ENCODE data around the gene LPP.

DNA sequence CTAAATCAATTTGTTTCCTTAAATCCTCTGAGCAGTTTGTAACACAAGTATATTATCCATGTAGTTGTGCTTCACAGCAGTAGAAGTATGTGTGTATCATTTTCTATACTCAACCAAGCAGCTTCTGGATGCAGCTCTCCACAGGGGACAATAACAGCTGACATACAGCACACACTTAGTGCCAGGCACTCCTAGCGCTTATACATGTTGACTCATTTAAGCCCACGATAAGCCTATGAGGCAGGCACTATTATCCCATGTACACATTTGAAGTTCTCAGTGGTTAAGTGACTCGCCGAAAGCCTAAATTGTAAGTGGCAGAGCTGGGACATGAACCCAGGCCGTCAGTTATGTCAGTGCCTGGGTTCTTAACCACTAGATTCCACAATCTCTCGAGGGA, 20.3 kb upstream of the LPP start:
- TF ChIP-seq RAD21 (IDR thresholded peaks at IDR 0.05; ENCODE audit: low read depth) (no peak), ZNF274 (IDR thresholded peaks at IDR 0.05; ENCODE audit: low read depth, low read length) (no peak), REST (IDR thresholded peaks at IDR 0.05; ENCODE audit: low read depth) (no peak)
- TF ChIP-seq, protein P1, sequence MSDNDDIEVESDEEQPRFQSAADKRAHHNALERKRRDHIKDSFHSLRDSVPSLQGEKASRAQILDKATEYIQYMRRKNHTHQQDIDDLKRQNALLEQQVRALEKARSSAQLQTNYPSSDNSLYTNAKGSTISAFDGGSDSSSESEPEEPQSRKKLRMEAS (IDR thresholded peaks at IDR 0.05) = no peak
- TF ChIP-seq, protein P2, sequence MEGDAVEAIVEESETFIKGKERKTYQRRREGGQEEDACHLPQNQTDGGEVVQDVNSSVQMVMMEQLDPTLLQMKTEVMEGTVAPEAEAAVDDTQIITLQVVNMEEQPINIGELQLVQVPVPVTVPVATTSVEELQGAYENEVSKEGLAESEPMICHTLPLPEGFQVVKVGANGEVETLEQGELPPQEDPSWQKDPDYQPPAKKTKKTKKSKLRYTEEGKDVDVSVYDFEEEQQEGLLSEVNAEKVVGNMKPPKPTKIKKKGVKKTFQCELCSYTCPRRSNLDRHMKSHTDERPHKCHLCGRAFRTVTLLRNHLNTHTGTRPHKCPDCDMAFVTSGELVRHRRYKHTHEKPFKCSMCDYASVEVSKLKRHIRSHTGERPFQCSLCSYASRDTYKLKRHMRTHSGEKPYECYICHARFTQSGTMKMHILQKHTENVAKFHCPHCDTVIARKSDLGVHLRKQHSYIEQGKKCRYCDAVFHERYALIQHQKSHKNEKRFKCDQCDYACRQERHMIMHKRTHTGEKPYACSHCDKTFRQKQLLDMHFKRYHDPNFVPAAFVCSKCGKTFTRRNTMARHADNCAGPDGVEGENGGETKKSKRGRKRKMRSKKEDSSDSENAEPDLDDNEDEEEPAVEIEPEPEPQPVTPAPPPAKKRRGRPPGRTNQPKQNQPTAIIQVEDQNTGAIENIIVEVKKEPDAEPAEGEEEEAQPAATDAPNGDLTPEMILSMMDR (IDR thresholded peaks at IDR 0.05 in 2 of 3, conservative IDR thresholded peaks at IDR 0.05 in 1 of 3; ENCODE audit: borderline replicate concordance in 1 of 3, insufficient read depth in 1 of 3, low read depth in 2 of 3, low read length in 2 of 3) = no peak
